A549 treated with dexamethasone at 1 μM for 4 hours (cell line): Measurements from ENCODE around the gene ARSB. TPM values are rescaled to one million over a fixed set of nuclear protein-coding genes. Genes with fewer than 3 reads are reported as not detected.

Experiments
- total RNA-seq: library from RNA; stranded (reverse); fragments of 200-300 nt; extraction: Qiagen RNA extraction; gene quantifications from 5 replicates; pipeline ENCODE4 v1.2.3, GENCODE V29; 2022

Gene ARSB
- 8.8 to 12.1 TPM (median 10.4 TPM) in 5 replicates for total RNA-seq

DNA sequence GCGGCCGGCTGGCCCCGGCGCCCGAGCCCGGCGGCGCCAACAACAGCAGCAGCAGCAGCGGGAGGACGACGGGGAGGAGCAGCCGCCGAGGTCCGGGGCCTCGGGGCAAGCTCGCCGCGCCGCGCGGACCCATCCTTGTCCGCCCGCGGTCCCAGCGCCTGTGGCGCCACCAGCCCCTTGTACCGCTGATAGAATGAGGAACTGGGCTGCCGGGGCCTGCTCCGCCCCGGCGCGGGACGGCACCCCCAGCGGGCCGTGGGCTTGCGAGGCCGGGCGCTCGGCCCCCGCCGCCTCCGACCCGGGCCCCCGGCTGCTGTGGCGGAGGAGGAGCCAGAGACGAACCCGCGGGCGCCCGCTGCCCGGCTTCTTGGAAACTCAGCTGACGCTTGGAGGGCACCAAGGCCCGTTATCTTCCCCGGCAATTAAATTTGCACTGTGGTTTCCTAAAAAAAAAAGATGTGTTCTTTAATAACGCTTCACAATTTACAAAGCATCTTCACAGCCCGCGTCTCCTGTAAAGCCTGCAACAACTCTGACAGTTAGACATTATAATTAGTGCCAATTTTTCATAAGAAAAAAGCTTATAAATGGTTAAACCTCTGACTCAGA lies at the start of gene ARSB:
Gene ARSB, minus strand, starts transcription at position 195 of the 609 bp plus-strand sequence. Its CDS starts 62 bp downstream, at position 133.

Other genes with a start within 250 kb of the ARSB start
- gene DMGDH, start 84.4 kb upstream of the ARSB start, total RNA-seq = 0.12 TPM in 1 of 5 replicates, not detected in the others
- not detected in 5 replicates for gene BHMT2, start 84.5 kb upstream of the ARSB start, total RNA-seq
- gene BHMT, start 126.5 kb upstream of the ARSB start, total RNA-seq = not detected in 5 replicates